Keratinocyte (primary cell): Measurements from ENCODE around the gene SAE1. TPM values are rescaled to one million over a fixed set of nuclear protein-coding genes. Genes with fewer than 3 reads are reported as not detected.
A peak's percentile ranks its signal among the peaks of the same experiment; 100 is the strongest.

Experiments used
- DNase-seq: peaks from one replicate; pipeline ENCODE4 v3.0.0-alpha.2; 2011; ENCODE audit warnings: low read depth, missing footprints, low spot score
- FAIRE-seq: peaks from 2 replicates; lab custom pipeline; 2011; peaks lifted over from hg19 to GRCh38; lab: Jason Lieb, UNC
- H2AFZ ChIP-seq: 2 replicates; pipeline ENCODE4 v1.6.0; 2012; ENCODE audit warnings: low read length, control low read depth, inconsistent platforms; ENCODE audit not compliant: control insufficient read depth
- H3K27ac ChIP-seq: 2 replicates; pipeline ENCODE4 v1.5.1; 2011; ENCODE audit warnings: low read length; ENCODE audit not compliant: control insufficient read depth, insufficient read depth
- H3K27me3 ChIP-seq: 3 replicates; pipeline ENCODE4 v1.6.0; 2011; ENCODE audit warnings: low read length; ENCODE audit not compliant: control insufficient read depth, insufficient read depth; ENCODE audit errors: extremely low read depth
- H3K36me3 ChIP-seq, 2 experiments: 2 replicates in 1 of 2; 3 replicates in 1 of 2; pipeline ENCODE4 v1.5.1; 2011; ENCODE audit warnings: low read length in 2 of 2, mild to moderate bottlenecking in 1 of 2; ENCODE audit not compliant: control insufficient read depth in 2 of 2, insufficient read depth in 2 of 2; ENCODE audit errors: extremely low read depth in 1 of 2
- H3K4me1 ChIP-seq: 3 replicates; pipeline ENCODE4 v1.5.1; 2011; ENCODE audit warnings: low read length; ENCODE audit not compliant: control insufficient read depth, insufficient read depth; ENCODE audit errors: extremely low read depth
- H3K4me2 ChIP-seq: 3 replicates; pipeline ENCODE4 v1.6.0; 2011; ENCODE audit warnings: low read depth, low read length; ENCODE audit not compliant: control insufficient read depth, insufficient read depth; ENCODE audit errors: extremely low read depth
- H3K4me3 ChIP-seq, 3 experiments: fragments of 200-600 bp in 1 of 3; sonication (generic) in 1 of 3; 2 replicates in 2 of 3; 3 replicates in 1 of 3; pipeline ENCODE4 v1.5.1; 2011 to 2016; ENCODE audit warnings: low read length in 3 of 3, mild to moderate bottlenecking in 3 of 3, control low read depth in 2 of 3, inconsistent platforms in 1 of 3, low read depth in 1 of 3, mixed read lengths in 1 of 3, mixed run types in 1 of 3, moderate library complexity in 1 of 3; ENCODE audit not compliant: control insufficient read depth in 2 of 3, insufficient read depth in 2 of 3; ENCODE audit errors: extremely low read depth in 1 of 3
- H3K79me2 ChIP-seq: 2 replicates; pipeline ENCODE4 v1.6.0; 2012; ENCODE audit warnings: low read length; ENCODE audit not compliant: control insufficient read depth, insufficient read depth
- H3K9ac ChIP-seq: 3 replicates; pipeline ENCODE4 v1.6.0; 2011; ENCODE audit warnings: low read length; ENCODE audit not compliant: control insufficient read depth, insufficient read depth; ENCODE audit errors: extremely low read depth
- H3K9me1 ChIP-seq: 3 replicates; pipeline ENCODE4 v1.6.0; 2011; ENCODE audit warnings: low read length; ENCODE audit not compliant: control insufficient read depth, insufficient read depth; ENCODE audit errors: extremely low read depth
- H3K9me3 ChIP-seq: 2 replicates; pipeline ENCODE4 v1.5.1; 2012; ENCODE audit warnings: low read depth, low read length; ENCODE audit not compliant: control insufficient read depth
- H4K20me1 ChIP-seq: 3 replicates; pipeline ENCODE4 v1.6.0; 2011; ENCODE audit warnings: low read length; ENCODE audit not compliant: control insufficient read depth, insufficient read depth; ENCODE audit errors: extremely low read depth
- EZH2 ChIP-seq: IDR thresholded peaks from one replicate; pipeline ENCODE4 v1.6.1; 2012; ENCODE audit warnings: inconsistent platforms, mild to moderate bottlenecking, low read length, moderate library complexity
- dilution Hi-C: fragments of 300-500 bp; cut with MboI; formaldehyde crosslinking; loops from one replicate; pipeline ENCODE4 v1.7.0; 2020; ENCODE audit warnings: low sequenced_read_pairs; ENCODE audit not compliant: extremely low pct_ligation_motif_present
- polyA plus RNA-seq, 5 experiments: library from polyadenylated mRNA; depleted of rRNA in 3 of 5; stranded (reverse) in 3 of 5; stranded (forward) in 1 of 5; unstranded in 1 of 5; fragments of >200 nt; gene quantifications; 1 replicate in 1 of 5; 2 replicates in 3 of 5; 3 replicates in 1 of 5; pipeline versions ENCODE4 v1.2.1 to v1.2.3, GENCODE V29; 2011 to 2012; ENCODE audit warnings: missing spikeins in 2 of 5, low read depth in 1 of 5, low replicate concordance in 1 of 5
- TF ChIP-seq, protein P1 (sequence below), 3 experiments: IDR thresholded peaks in 1 of 3; conservative IDR thresholded peaks in 1 of 3; optimal IDR thresholded peaks in 1 of 3; 2 replicates in 2 of 3; 3 replicates in 1 of 3; pipeline versions ENCODE3 to v1.5.1; 2011; ENCODE audit warnings: low read length in 3 of 3, mild to moderate bottlenecking in 3 of 3, moderate library complexity in 2 of 3, control low read depth in 1 of 3, inconsistent platforms in 1 of 3; ENCODE audit not compliant: insufficient read depth in 2 of 3; ENCODE audit errors: extremely low read depth in 1 of 3

SAE1 gene
- polyA plus RNA-seq, 1 donor (not counting 4 experiments of a cell fraction or from before 2014, with no cell fraction given): 102 TPM

DNA sequence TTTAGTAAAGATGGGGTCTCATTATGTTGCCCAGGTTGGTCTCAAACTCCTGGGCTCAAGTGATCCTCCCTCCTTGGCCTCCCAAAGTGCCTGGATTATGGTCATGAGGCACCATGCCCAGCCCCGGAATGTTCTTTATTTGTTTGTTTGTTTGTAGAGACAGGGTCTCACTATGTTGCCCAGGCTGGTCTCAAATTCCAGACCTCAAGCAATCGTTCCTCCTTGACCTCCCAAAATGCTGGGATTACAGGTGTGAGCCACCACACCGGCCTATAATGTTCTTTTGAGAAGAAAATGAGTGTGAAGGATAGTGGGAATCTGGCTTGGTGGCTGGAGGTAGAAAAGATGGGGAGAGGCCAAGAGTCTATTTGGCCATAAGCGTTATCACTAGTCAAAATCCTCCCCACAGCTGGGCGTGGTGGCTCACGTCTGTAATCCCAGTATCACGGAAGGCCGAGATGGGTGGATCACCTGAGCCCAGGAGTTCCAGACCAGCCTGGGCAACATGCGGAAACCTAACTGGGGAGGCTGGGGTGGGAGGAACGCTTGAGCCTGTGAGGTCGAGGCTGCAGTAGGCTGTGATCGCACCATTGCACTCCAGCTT is 105.5 kb downstream of the SAE1 start:
- Histone ChIP-seq H3K4me1 (peaks cover 37% of the 10 kb centered on the region), H3K9me1 (no peaks in the 10 kb centered on the region), H3K27ac (no peak overlapping the region), H3K4me3 (no peak overlapping the region), H2AFZ (no peak overlapping the region), H3K9me3 (no peaks in the 10 kb centered on the region), H3K79me2 (no peaks in the 10 kb centered on the region), H4K20me1 (no peaks in the 10 kb centered on the region), H3K4me2 (no peak overlapping the region), H3K27me3 (no peaks in the 10 kb centered on the region), H3K36me3 (no peaks in the 10 kb centered on the region), H3K9ac (no peak overlapping the region)
- dilution Hi-C loops: no loop called here
- TF ChIP-seq EZH2: no peak
- TF ChIP-seq, protein P1, sequence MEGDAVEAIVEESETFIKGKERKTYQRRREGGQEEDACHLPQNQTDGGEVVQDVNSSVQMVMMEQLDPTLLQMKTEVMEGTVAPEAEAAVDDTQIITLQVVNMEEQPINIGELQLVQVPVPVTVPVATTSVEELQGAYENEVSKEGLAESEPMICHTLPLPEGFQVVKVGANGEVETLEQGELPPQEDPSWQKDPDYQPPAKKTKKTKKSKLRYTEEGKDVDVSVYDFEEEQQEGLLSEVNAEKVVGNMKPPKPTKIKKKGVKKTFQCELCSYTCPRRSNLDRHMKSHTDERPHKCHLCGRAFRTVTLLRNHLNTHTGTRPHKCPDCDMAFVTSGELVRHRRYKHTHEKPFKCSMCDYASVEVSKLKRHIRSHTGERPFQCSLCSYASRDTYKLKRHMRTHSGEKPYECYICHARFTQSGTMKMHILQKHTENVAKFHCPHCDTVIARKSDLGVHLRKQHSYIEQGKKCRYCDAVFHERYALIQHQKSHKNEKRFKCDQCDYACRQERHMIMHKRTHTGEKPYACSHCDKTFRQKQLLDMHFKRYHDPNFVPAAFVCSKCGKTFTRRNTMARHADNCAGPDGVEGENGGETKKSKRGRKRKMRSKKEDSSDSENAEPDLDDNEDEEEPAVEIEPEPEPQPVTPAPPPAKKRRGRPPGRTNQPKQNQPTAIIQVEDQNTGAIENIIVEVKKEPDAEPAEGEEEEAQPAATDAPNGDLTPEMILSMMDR (optimal IDR thresholded peaks at IDR 0.05 in 1 of 3, IDR thresholded peaks at IDR 0.05 in 1 of 3, conservative IDR thresholded peaks at IDR 0.05 in 1 of 3; ENCODE audit: extremely low read depth in 1 of 3, insufficient read depth in 2 of 3, low read length in 3 of 3): no peak
- FAIRE-seq (no peak), DNase-seq (no peak)

DNA sequence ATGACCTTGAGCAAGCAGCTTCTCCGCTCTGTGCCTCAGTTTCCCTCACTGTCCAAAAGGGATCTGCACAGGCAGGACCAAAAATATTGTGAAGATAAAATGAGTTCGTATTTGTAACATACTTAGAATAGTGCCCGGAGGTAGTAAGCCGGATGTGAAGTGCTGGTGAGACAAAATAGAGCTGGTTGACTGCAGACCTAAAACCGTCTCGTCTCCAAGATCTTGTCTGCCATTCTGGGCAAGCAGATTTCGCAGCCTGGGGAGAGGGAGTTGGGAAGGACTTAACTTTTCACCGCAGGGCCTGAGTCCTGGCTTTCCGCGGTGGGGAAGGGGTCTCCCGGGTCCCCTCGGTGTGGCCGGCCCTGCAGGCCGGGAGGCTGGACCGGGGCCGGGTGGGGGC is 108.5 kb downstream of the SAE1 start:
- Histone ChIP-seq H3K9me1 (peaks cover 2% of the 10 kb centered on the region), H2AFZ (peak overlapping the region; percentile 11), H4K20me1 (no peaks in the 10 kb centered on the region), H3K27ac (no peak overlapping the region), H3K4me2 (peak overlapping the region; percentile 50), H3K4me3 (no peak overlapping the region), H3K9me3 (no peaks in the 10 kb centered on the region), H3K79me2 (no peaks in the 10 kb centered on the region), H3K4me1 (peaks cover 30% of the 10 kb centered on the region), H3K36me3 (peaks cover 0 to 10% of the 10 kb centered on the region in 2 experiments), H3K27me3 (no peaks in the 10 kb centered on the region), H3K9ac (no peak overlapping the region)
- dilution Hi-C loops: no loop called here
- DNase-seq (no peak), FAIRE-seq (no peak)
- TF ChIP-seq, protein P1 (optimal IDR thresholded peaks at IDR 0.05 in 1 of 3, IDR thresholded peaks at IDR 0.05 in 1 of 3, conservative IDR thresholded peaks at IDR 0.05 in 1 of 3; ENCODE audit: extremely low read depth in 1 of 3, insufficient read depth in 2 of 3, low read length in 3 of 3): no peak
- no peak for TF ChIP-seq EZH2
